Activated gamma-delta T cell treated with Interleukin-2 at 50 U/mL for 16 hours (primary cell): ENCODE measurements around the gene NCOA1.
"Not testable (repeated sequence)": the region's sequence is repeated elsewhere in the genome, so short reads cannot be mapped to it uniquely, and the experiment has no call there.

Experiments used
- DNase-seq: peaks from one replicate; pipeline ENCODE4 v3.0.0-alpha.2; 2020

Gene NCOA1

DNA sequence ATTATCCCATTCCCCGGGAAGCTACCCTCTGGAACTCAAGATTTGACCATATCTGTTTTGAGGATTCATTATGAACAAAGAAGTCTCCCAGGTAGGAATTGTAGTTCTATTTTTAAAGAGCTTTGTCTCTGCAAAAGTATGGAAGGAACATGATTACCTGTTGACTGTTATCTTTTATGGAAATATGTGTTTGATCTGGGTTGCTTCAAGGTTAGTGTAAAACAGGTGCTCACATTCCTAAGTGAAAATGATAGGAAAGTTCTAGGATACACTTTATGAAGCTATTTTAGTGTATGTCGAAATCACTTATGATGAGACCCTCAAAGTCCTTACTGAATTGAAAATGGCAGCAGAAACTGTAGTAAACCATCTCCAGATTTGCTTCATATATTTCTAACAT lies 153.0 kb downstream of the NCOA1 start:
- DNase-seq: no peak

DNA sequence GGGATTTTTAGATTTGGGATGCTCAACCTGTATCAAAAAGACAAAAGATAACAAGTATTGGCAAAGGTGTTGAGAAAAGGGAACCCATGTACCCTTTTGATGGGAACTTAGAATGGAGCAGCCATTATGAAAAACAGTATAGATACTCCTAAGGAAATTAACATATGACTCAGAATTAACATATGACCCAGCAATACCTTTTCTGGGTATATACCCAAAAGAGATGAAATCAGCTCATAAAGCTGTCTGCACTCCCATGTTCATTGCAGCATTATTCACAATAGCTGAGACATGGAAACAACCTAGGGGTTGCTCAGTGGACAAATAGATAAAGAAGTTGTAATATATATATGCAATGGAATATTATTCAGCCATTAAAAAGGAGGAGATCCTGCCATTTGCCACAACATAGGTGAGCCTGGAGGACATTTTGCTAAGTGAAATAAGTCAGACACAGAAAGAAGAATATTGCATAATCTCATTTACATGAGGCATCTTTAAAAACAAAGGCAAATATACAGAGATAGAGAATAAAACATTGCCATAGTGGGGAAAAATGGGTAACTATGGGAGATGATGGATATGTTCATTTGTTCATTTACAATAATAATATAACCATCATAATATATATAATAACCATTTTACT lies 160.1 kb downstream of the NCOA1 start:
- no peak for DNase-seq

DNA sequence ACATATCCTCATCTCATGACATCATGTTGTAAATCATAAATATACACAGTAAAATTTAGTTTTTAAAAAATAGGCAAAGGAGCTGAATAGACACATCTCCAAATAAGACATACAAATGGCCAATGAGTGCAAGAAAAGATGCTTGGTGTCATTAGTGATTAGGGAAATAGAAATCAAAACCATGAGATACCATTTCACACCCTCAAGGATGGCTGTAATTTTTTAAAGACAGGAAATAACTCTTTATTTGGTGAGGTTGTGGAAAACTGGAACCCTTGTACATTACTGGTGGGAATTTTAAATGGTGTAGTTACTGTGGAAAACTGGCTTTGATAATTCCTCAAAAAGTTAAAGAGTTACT lies 160.6 kb downstream of the NCOA1 start:
- DNase-seq: no peak

DNA sequence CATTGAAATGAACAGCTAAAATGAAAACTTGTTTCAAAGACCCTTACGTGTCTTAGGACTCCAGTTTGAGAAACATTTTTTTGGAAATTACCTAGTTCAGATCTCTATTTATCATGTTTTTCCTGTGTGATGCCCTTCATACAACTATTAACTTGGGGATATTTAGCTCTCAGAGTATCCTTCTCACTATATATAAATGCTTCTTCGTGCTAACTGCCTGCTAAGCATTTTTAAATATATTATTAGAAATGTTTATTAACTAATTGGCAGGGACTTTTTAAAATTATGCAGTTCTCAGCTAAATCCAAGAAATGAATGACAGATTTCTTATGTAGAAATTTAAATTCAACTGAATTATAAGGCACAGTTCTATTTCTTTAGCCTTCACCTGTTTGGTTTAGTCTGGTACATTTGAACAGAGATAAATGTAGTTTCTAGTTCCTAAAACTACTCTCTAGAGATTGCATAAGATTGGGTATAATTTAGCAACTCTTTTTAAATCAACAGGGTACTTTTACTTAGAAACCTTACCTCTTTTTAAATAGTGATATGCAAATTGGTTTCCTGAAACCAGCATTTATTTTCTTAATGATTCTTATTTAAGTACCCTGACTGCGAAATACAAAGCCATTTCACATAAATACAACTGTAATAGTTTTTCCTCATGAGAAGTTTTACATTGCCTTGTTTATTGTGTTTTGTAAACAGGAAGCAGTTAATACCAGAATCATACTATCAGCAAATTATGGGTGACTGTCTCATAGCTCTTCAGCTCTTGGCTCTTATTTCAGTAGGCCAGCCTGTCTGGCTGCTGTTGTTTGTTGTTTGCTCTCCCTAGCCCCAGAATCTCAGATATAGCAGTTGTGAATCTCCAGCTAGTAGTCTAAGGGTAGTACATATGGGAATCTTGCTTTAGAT lies 161.5 kb downstream of the NCOA1 start:
- DNase-seq: no peak

GRCh38 chr2:24657818-24658217 lies 166.8 kb downstream of the NCOA1 start:
- no peak for DNase-seq

DNA sequence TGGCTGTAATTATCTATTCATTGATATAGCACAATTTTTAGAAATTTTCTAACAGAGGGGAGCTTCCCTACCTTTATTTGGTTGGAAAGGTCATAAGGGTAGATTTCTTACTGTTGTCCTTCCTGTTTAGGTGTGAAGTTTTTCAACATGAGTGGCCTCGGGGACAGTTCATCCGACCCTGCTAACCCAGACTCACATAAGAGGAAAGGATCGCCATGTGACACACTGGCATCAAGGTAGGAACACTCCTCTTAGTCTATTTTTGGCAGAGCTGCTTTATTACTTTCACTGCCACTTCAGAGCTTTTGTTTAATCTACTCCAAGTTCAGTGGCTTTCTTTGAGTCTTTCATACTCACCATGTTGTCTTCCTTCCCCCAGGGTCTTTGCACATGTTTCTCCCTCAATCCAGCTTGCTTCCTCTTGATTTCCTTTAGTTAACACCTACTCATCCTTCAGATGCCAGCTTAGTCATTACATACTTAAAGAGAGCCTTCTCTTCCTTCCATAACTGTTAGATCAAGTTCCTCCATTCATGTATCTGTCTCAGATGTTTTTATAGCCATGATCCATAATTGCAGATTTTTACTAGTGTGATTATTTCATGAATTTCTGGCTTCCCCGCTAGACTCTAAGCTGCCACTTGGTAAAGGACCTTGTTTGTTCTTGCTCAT lies 167.6 kb downstream of the NCOA1 start:
- no peak for DNase-seq

DNA sequence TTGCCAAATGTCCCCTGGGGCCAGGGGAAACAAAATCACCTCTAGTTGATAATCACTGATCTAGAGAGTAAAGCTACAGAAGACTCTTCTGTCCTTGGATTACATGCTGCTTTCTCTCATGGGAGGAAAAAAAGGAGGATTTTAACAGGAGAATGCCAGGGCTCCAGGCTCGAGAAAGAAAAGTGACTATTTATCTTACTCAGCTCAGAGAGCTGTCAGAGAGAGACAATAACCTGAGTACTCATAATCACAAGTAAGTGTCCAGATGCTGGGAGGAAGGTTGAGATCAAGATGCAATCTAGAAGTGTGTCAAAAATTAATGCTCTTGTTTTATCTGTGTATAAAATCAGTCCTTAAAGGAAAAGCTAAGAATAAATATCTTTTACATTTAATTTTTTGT lies 168.8 kb downstream of the NCOA1 start:
- no peak for DNase-seq

DNA sequence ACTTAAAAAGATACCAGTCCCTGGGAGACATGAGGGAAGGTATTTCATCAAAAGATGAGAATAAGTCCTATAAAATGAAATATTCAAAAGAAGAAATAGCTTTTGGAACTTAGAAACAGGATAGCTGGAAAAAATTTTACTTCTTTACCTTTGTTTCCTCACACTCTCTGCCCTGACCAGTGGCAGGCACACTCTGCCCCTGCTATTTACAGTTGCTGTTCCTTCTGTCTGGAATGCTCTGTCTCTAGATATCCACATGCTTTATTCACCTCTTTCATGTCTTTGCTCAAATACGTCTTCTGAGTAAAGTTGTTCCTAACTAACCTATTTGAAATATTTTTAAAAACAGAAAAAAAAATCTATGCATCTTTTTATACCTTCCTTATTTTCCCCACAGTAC lies 176.5 kb downstream of the NCOA1 start:
- no peak for DNase-seq

- DNase-seq: no peak
These were observed 180.2 kb downstream of the NCOA1 start for GRCh38 chr2:24671230-24671629.

DNA sequence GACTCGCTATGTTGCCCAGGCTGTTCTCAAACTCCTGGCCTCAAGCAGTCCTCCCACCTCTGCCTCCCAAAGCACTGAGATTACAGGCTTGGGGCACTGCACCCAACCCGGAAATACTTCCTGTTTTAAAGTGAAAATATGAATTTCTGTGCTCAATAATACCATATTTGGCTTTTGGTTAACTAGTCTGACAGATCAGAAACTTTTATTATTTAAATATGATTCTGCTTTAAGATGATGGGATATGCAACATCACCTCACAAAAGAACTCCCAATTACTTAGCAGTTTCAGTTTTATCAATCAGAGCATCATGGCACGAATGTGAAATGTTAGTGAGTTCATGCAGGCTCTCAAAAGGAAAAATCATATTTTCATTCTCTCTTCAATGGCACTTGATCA lies 181.5 kb downstream of the NCOA1 start:
- DNase-seq: no peak

DNA sequence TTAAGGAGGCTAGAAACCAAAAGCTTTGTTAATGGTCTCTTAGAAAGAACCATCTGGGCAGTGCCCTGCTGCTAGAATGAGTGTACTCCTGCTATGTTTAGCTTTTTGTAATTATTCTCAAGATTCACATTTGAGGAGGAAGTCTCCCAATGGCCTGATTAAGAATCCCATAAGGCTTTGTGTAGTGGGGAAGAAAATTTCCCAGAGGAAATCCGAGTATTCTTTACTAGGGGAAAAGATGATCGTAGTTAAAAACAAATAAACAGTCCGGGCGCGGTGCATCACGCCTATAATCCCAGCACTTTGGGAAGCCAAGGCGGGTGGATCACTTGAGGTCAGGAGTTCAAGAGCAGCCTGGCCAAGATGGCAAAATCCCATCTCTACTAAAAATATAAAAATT lies 184.3 kb downstream of the NCOA1 start:
- no peak for DNase-seq

DNA sequence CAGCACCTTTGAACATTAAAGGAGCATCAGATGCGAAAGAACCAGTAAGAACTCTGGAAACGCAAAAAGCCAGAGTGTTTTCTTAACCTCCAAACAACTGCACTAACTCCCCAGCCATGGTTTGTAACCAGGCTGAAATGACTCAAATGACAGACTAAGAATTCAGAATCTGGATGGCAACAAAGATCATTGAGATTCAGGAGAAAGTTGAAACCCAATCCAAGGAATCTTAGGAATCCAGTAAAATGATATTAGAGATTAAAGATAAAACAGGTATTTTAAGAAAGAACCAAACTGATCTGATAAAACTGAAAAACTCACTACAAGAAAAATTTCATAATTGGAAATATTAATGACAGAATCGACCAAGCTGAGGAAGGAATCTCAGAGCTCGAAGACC lies 185.4 kb downstream of the NCOA1 start:
- DNase-seq: no peak

- DNase-seq: not testable (repeated sequence)
These were observed 187.0 kb downstream of the NCOA1 start for GRCh38 chr2:24678066-24678465.

DNA sequence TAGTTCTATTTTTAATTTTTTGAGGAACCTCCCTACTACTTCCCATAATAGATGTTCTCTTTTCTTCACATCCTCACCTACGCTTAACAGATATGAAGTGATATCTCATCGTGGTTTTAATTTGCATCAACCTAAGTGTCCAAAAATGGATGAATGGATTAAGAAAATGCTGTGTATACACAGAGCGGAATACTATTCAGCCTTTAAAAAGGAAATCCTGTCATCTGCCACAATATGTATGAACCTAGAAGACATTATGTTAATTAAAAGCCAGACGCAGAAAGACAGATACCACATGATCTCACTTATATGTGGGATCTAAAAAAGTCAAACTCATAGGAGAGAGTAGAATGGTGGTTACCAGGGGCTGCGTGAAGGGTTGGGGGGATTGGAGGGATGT lies 189.1 kb downstream of the NCOA1 start:
- DNase-seq: no peak

DNA sequence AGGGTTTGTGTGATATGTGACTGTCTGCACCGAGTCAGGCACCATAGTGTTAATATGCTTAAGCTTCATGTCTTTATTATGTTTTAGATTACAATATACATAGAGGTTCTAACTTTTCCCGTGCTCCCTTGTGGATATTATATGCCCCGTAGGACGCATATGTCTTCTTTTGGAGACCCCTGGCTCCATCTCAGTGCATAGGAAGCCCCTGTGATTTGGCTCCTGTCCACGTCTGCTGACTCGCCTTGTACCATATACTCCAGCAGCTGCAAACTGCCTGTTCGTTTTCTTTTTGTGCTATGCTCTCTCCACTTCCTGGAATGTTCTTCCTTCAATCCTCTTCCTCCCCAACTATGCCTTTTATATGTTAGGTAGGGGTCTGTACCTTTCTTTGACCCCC lies 191.2 kb downstream of the NCOA1 start:
- no peak for DNase-seq

GRCh38 chr2:24683408-24683807 lies 192.4 kb downstream of the NCOA1 start:
- DNase-seq: no peak

GRCh38 chr2:24690524-24690923 lies 199.5 kb downstream of the NCOA1 start:
- DNase-seq: no peak

DNA sequence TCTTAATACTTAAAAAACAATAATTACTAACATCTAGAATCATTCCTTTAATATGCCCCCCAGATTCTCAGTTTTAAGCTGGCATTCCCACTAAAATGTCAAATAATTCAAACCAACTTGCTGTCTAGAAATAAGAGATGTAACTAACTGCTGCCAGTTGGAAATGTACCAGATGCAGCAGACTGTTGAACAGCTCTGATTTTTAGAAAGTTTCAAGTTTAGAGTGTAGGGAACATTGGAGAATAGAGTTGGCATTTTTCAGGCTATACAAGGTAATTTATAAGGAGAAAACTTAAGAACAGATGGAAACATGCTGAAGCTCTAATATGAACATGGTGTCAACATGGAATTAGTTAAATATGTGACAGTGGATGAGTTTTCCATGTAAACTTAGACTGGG lies 200.8 kb downstream of the NCOA1 start:
- DNase-seq: no peak

DNA sequence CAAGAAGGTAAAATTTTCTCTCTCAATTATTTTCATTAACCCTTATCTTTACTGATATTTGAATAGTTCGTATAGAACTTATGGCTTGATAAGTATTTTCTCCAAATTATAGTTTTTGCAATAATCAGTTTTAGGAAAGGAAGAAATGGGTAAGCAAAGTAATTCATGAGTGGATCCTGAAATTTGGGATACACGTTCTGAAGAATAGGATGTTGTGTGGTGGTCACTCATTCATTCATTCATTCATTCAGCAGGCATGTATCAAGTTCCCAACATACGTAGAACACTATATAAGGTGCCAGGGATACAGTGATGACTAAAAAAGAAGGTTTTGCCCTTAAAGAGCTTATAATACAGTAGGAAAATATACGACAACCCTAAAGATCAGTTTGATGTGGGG lies 206.7 kb downstream of the NCOA1 start:
- no peak for DNase-seq

DNA sequence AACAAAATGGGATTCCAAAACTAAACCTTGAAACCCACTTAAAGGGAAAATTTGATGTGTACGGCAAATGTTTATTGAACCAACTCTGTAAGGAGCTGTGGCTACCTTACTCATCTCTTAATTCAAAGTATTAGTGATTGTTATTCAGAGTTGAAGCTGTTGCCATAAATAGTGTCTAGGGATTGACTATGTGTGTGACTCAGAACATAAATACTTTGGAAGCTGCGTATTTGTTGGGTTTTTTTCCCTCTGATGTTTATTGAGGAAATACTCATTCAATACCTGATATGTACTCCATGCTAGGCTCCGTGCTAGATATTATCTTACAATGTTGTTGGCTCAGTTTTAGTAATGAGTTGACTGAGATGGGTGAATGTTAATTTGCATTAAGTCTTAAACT lies 211.7 kb downstream of the NCOA1 start:
- no peak for DNase-seq

DNA sequence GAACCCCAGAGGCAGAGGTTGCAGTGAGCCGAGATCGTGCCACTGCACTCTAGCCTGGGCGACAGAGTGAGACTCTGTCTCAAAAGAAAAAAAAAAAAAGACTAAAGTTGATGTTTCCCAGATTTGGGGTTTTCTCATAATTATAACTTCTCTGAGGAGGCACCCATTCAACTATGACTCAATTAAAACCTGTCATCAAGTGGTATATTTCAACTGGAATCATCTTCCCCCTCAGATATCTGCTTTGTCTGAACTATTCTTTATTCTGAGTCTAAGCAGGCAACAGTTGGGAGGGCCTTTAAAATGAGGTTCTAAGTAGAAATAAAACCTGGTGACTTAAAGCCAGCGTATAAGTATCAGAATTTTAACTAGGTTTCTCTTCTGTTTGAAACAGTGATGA lies 213.6 kb downstream of the NCOA1 start:
- no peak for DNase-seq

DNA sequence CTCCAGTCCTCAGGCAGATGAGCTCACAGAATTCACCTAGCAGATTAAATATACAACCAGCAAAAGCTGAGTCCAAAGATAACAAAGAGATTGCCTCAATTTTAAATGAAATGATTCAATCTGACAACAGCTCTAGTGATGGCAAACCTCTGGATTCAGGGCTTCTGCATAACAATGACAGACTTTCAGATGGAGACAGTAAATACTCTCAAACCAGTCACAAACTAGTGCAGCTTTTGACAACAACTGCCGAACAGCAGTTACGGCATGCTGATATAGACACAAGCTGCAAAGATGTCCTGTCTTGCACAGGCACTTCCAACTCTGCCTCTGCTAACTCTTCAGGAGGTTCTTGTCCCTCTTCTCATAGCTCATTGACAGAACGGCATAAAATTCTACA lies 216.1 kb downstream of the NCOA1 start:
- no peak for DNase-seq

GRCh38 chr2:24708537-24709152 lies 217.6 kb downstream of the NCOA1 start:
- DNase-seq: no peak

DNA sequence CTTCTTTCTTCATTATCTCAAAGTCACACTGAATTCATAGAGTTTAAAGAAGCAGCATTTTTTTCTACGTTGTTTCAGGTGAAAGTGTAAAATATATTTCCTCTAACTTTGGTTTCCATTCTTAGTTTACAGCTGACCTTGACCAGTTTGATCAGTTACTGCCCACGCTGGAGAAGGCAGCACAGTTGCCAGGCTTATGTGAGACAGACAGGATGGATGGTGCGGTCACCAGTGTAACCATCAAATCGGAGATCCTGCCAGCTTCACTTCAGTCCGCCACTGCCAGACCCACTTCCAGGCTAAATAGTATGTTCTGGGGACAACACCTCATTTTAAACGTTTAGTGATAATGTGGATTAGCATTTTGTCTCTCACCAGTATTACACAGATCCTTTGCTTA lies 219.8 kb downstream of the NCOA1 start:
- DNase-seq: no peak
